ENCODE measurements around the gene KY. TPM values are rescaled to one million over a fixed set of nuclear protein-coding genes. Genes with fewer than 3 reads are reported as not detected.

Gene KY
- total and polyA plus RNA-seq, 10 of the 15 experiments (the other 5 are each of a cell fraction or from before 2014, with no cell fraction given) = 0.04 to 0.11 TPM; not detected in 8

DNA sequence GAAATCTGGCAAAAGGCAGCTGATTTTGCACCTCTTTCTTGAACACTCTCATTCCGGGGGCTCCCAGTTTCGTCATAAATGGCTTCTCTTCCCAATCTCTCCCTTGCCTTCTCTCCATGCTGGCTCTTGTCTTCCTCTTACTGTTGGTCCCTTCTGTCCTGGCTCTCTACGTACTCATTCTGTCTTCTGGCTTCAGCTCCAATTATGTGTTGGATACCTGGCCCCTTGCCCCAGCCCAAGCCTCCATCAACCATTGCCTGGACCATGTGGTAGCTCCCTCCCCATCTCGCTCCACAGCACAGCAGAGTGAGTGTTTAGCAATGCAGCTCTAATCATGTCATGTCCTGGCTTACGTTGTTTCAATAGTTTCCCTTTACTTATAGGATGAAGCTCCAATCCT, 21.7 kb upstream of the KY start:
- 12% methylated on average over 5 of the region's 5 CpGs for WGBS (ENCODE audit: insufficient coverage, insufficient replicate concordance, low lambda C conversion rate, missing lambda C conversion rate)
- intact Hi-C loops (cut with micrococcal nuclease; ENCODE audit: unreplicated experiment) = no loop called here
- RAD21 ChIA-PET (ENCODE audit: unreplicated experiment) = no interaction called here

More for the DNA sequence above, 21.7 kb upstream of the KY start:
- Histone ChIP-seq H3K4me2 (ENCODE audit: control insufficient read depth, insufficient read depth) (no peak overlapping the region), H4K20me1 (ENCODE audit: control insufficient read depth, insufficient read depth) (no peaks in the 10 kb centered on the region), H3K27ac (ENCODE audit: control insufficient read depth, insufficient read depth) (no peak overlapping the region), H3K4me1 (ENCODE audit: control insufficient read depth, insufficient read depth, low read length) (no peaks in the 10 kb centered on the region), H3K27me3 (replicated peaks in 1 of 2; ENCODE audit: control insufficient read depth in 2 of 2, insufficient read depth in 2 of 2, low read length in 1 of 2) (no peaks in the 10 kb centered on the region), H3K4me3 (no peak overlapping the region), H3K36me3 (ENCODE audit: control insufficient read depth in 2 of 2, insufficient read depth in 2 of 2, low read length in 1 of 2) (no peaks in the 10 kb centered on the region), H3K9me3 (replicated peaks; ENCODE audit: control insufficient read depth, insufficient read depth, low read length) (peaks cover 4% of the 10 kb centered on the region; the same call in 2 of the 3 replicates), H3K9ac (ENCODE audit: control insufficient read depth, insufficient read depth, low read length) (no peak overlapping the region), H2AFZ (ENCODE audit: control insufficient read depth, low read depth, low read length) (no peak overlapping the region), H3K79me2 (ENCODE audit: control insufficient read depth, insufficient read depth, low read length) (no peaks in the 10 kb centered on the region)
- in situ Hi-C loops (cut with MboI) = no loop called here
- ChIA-PET SMC1A (ENCODE audit: uncharacterized antibody, unreplicated experiment) (no interaction called here), CTCF (no interaction called here), POLR2A (no interaction called here)
- no peak for FAIRE-seq
- DNase-seq (ENCODE audit: low read depth, low spot score) = no peak
- ATAC-seq = no peak
- no peak for TF ChIP-seq MTA2 (IDR thresholded peaks at IDR 0.05; ENCODE audit: low read depth)
- TF ChIP-seq CEBPB (IDR thresholded peaks at IDR 0.05; ENCODE audit: borderline replicate concordance in 1 of 2, low read depth in 2 of 2, low read length in 2 of 2) = no peak
- no peak for TF ChIP-seq KAT2A (conservative IDR thresholded peaks at IDR 0.05; ENCODE audit: control insufficient read depth, low read depth, low read length)
- TF ChIP-seq RUNX3 (IDR thresholded peaks at IDR 0.05; ENCODE audit: low read length) = no peak
- TF ChIP-seq ZNF622 (IDR thresholded peaks at IDR 0.05) = no peak
- no peak for TF ChIP-seq EP300 (IDR thresholded peaks at IDR 0.05; ENCODE audit: borderline replicate concordance in 1 of 2, control insufficient read depth in 1 of 2, low read depth in 2 of 2, low read length in 2 of 2)
- TF ChIP-seq, protein P1, sequence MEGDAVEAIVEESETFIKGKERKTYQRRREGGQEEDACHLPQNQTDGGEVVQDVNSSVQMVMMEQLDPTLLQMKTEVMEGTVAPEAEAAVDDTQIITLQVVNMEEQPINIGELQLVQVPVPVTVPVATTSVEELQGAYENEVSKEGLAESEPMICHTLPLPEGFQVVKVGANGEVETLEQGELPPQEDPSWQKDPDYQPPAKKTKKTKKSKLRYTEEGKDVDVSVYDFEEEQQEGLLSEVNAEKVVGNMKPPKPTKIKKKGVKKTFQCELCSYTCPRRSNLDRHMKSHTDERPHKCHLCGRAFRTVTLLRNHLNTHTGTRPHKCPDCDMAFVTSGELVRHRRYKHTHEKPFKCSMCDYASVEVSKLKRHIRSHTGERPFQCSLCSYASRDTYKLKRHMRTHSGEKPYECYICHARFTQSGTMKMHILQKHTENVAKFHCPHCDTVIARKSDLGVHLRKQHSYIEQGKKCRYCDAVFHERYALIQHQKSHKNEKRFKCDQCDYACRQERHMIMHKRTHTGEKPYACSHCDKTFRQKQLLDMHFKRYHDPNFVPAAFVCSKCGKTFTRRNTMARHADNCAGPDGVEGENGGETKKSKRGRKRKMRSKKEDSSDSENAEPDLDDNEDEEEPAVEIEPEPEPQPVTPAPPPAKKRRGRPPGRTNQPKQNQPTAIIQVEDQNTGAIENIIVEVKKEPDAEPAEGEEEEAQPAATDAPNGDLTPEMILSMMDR (IDR thresholded peaks at IDR 0.05 in 2 of 3, conservative IDR thresholded peaks at IDR 0.05 in 1 of 3; ENCODE audit: control insufficient read depth in 2 of 3, extremely low read depth in 1 of 3, insufficient read depth in 1 of 3, low read depth in 3 of 3, low read length in 3 of 3) = no peak
- no peak for TF ChIP-seq SPI1 (IDR thresholded peaks at IDR 0.05; ENCODE audit: borderline replicate concordance, insufficient read depth, low read depth, low read length)
- TF ChIP-seq JUNB (IDR thresholded peaks at IDR 0.05) = no peak
- TF ChIP-seq, protein P2, sequence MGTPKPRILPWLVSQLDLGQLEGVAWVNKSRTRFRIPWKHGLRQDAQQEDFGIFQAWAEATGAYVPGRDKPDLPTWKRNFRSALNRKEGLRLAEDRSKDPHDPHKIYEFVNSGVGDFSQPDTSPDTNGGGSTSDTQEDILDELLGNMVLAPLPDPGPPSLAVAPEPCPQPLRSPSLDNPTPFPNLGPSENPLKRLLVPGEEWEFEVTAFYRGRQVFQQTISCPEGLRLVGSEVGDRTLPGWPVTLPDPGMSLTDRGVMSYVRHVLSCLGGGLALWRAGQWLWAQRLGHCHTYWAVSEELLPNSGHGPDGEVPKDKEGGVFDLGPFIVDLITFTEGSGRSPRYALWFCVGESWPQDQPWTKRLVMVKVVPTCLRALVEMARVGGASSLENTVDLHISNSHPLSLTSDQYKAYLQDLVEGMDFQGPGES (IDR thresholded peaks at IDR 0.05) = no peak
- no peak for TF ChIP-seq ATF7 (IDR thresholded peaks at IDR 0.05; ENCODE audit: low read depth)
- TF ChIP-seq, protein P3, sequence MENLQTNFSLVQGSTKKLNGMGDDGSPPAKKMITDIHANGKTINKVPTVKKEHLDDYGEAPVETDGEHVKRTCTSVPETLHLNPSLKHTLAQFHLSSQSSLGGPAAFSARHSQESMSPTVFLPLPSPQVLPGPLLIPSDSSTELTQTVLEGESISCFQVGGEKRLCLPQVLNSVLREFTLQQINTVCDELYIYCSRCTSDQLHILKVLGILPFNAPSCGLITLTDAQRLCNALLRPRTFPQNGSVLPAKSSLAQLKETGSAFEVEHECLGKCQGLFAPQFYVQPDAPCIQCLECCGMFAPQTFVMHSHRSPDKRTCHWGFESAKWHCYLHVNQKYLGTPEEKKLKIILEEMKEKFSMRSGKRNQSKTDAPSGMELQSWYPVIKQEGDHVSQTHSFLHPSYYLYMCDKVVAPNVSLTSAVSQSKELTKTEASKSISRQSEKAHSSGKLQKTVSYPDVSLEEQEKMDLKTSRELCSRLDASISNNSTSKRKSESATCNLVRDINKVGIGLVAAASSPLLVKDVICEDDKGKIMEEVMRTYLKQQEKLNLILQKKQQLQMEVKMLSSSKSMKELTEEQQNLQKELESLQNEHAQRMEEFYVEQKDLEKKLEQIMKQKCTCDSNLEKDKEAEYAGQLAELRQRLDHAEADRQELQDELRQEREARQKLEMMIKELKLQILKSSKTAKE (IDR thresholded peaks at IDR 0.05; ENCODE audit: low read depth, poor library complexity, severe bottlenecking) = no peak
- TF ChIP-seq NFXL1 (IDR thresholded peaks at IDR 0.05; ENCODE audit: borderline replicate concordance) = no peak
- TF ChIP-seq, protein P4, sequence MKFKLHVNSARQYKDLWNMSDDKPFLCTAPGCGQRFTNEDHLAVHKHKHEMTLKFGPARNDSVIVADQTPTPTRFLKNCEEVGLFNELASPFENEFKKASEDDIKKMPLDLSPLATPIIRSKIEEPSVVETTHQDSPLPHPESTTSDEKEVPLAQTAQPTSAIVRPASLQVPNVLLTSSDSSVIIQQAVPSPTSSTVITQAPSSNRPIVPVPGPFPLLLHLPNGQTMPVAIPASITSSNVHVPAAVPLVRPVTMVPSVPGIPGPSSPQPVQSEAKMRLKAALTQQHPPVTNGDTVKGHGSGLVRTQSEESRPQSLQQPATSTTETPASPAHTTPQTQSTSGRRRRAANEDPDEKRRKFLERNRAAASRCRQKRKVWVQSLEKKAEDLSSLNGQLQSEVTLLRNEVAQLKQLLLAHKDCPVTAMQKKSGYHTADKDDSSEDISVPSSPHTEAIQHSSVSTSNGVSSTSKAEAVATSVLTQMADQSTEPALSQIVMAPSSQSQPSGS (IDR thresholded peaks at IDR 0.05; ENCODE audit: low read length) = no peak
- BruUV-seq (replicated peaks) = no TSS peak
